OCI-LY1 (cell line): ENCODE results near the gene ATXN1.

ENCODE experiments used
- EZH2 ChIP-seq: fragments of 200-600 bp; sonication (generic), shearing (Covaris generic); IDR thresholded peaks from 2 replicates; pipeline ENCODE4 v1.8.0; 2017; ENCODE audit warnings: borderline replicate concordance, mixed run types, mild to moderate bottlenecking, antibody characterized with exemption, low read length, moderate library complexity, mixed read lengths
- TF ChIP-seq, protein P1 (sequence below): fragments of 200-600 bp; sonication (generic), shearing (Covaris generic); IDR thresholded peaks from 2 replicates; pipeline ENCODE4 v1.5.1; 2017; ENCODE audit warnings: mild to moderate bottlenecking, antibody characterized with exemption, low read length, moderate library complexity, mixed read lengths

DNA sequence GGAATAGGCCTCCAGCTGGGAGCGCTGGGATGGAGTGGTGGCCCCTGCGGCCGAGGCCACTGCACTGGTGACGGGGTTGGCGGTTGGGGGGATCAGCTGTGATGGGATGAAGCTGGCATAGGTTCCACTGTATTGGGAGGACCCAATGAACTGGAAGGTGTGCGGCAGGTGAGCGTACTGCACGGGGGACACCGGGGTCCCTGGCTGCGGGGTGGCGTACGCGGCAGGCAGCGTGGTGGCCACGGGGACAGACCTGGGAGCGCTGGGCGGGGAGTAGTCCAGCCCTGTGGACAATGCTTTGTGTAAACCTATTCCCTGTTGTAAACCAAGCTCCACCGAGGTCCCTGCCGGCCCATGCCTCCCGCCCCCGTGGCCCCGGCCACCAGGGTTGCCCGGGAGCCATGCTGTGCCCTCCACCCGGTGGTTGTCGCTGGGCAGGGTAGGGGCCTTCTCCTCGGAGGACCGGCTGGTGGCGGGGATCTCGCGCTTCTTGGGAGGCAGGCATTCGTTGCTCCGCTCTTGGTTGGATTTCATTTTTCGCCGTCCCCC, 433.4 kb downstream of the ATXN1 start:
- TF ChIP-seq, protein P1, sequence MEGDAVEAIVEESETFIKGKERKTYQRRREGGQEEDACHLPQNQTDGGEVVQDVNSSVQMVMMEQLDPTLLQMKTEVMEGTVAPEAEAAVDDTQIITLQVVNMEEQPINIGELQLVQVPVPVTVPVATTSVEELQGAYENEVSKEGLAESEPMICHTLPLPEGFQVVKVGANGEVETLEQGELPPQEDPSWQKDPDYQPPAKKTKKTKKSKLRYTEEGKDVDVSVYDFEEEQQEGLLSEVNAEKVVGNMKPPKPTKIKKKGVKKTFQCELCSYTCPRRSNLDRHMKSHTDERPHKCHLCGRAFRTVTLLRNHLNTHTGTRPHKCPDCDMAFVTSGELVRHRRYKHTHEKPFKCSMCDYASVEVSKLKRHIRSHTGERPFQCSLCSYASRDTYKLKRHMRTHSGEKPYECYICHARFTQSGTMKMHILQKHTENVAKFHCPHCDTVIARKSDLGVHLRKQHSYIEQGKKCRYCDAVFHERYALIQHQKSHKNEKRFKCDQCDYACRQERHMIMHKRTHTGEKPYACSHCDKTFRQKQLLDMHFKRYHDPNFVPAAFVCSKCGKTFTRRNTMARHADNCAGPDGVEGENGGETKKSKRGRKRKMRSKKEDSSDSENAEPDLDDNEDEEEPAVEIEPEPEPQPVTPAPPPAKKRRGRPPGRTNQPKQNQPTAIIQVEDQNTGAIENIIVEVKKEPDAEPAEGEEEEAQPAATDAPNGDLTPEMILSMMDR = no peak
- TF ChIP-seq EZH2 = no peak
